GM12872 (cell line): Measurements from ENCODE around the gene XRCC5.

ENCODE experiments used
- CTCF ChIP-seq: IDR thresholded peaks from 3 replicates; pipeline ENCODE4 v1.5.1; 2011; ENCODE audit warnings: low read depth, mild to moderate bottlenecking, low read length, moderate library complexity; ENCODE audit not compliant: insufficient read depth

Gene XRCC5

DNA sequence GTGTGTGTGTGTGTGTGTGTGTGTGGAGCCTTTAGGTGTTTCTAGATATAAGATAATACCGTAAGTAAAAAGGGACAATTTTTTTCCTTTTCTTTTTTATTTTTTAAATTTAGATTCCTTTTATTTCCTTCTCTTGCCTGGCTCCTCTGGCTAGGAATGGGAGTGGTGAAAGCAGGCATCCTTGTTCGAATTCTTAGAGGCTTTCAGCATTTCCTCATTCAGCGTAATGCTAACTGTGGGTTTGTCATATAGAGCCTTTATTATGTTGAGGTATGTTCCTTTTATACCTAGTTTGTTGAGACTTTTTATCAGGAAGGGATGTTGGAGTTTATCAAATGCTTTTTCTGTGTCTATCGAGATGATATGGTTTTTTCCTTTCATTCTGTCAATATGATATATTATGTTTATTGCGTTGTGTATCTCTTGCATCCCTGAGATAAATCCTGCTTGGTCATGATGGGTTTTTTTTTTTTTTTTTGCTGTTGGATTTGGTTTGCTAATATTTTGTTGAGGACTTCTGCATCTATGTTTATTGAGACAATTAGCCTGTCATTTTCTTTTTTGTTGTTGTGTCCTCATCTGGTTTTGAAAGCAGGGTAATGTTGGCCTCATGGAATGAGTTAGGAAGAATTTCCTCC is 120.2 kb downstream of the XRCC5 start:
- TF ChIP-seq CTCF: no peak

- TF ChIP-seq CTCF: no peak
Measured at GRCh38 chr2:216231867-216232266, 122.7 kb downstream of the XRCC5 start.

DNA sequence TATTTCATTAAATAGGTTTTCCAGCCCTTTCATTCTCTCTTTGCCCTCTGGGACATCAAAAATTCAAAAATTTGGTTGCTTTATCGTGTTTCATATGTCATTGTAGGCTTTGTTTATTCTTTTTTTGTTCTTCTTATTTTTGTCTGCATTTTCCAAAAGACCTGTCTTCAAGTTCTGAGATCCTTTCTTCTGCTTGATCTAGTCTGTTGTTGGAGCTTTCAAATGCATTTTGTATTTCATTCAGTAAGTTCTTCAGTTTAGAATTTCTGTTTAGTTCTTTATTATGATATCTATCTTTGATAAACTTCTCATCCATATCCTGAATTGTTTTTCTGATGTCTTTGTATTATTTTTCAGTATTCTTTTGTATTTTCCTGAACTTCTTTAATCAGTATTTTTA is 123.6 kb downstream of the XRCC5 start:
- TF ChIP-seq CTCF: no peak

DNA sequence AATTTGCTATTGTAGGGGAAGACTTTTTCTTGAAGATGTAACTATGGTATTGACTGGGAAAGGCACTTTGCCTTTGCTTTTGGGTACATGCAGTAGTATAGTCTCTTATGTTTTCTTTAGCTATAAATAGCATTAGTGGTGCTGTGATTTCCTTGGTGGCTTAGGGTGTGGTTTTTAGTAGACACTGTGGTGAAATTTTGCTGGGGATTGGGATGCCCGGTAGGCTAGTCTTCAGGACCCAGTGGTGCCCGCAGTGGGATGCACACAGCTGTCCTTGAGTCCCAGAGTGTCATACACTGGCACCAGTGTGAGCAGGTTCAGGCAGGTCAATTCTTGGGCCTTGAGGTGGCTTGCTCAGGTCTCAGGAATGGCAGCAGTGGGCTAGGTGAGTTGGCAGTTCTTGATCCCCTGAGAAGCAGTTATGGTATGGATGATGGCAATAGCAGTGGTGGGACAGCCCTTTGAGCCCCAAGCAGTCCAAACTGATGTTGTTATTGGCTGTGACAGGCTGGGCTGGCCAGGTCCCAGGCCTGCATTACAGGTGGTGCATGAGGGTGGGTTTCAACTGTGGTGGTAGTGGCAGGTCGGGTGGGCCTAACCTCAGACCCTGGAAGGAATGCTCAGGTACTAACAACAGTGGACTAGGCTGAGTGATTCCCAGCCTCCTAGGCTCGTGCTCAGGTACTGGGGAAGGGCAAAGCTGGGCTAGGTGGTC is 124.3 kb downstream of the XRCC5 start:
- TF ChIP-seq CTCF: no peak

DNA sequence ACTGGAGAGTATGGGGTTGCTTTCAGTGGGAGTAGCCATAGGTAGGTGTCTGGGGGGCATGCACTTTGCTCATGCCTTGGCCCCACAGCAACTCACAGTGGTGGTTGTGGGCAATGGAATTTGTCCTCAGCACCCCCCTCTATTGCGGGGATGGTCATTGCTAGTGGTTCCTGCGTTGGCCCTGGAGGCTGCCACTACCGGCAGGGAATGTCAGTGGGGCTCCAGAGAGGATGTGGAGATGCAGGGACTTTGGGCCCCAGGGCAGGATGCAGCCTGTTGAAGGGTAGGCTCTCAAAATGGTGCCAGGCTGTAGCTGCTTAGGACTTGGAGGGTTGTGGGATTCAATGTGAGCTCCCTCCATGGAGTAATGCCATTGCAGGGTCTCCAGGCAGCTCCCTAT is 125.0 kb downstream of the XRCC5 start:
- TF ChIP-seq CTCF: no peak

GRCh38 chr2:216235462-216235861 is 126.3 kb downstream of the XRCC5 start:
- TF ChIP-seq CTCF: no peak

GRCh38 chr2:216235896-216236295 is 126.7 kb downstream of the XRCC5 start:
- TF ChIP-seq CTCF: no peak
